Caco-2 (cell line): ENCODE results near the gene REPS1. TPM values are rescaled to one million over a fixed set of nuclear protein-coding genes. Genes with fewer than 3 reads are reported as not detected.

Source experiments
- BruUV-seq: library from RNA; stranded (reverse); fragments of 400-500 nt; replicated peaks from 2 replicates; lab custom pipeline; 2021; lab: Mats Ljungman, UMichigan
- CTCF ChIA-PET: fragments of 300-600 bp; sonication (Branson Sonifier 250); formaldehyde crosslinking; loops from one replicate; lab custom pipeline; 2022; ENCODE audit warnings: antibody characterized with exemption; lab: Charles Lee
- POLR2A ChIA-PET: fragments of 300-600 bp; sonication (Branson Sonifier 250); formaldehyde crosslinking; loops from one replicate; lab custom pipeline; 2022; ENCODE audit warnings: antibody characterized with exemption; lab: Charles Lee
- DNase-seq, 2 experiments: peaks; one replicate each; pipeline versions ENCODE4 v3.0.0 to v3.0.0-alpha.2; 2020 to 2022
- H3K27me3 ChIP-seq: replicated peaks from 2 replicates; pipeline ENCODE4 v1.6.0; 2011; ENCODE audit warnings: low read length; ENCODE audit not compliant: control insufficient read depth, insufficient read depth
- H3K36me3 ChIP-seq: 2 replicates; pipeline ENCODE4 v1.5.1; 2011; ENCODE audit warnings: low read length; ENCODE audit not compliant: control insufficient read depth, insufficient read depth
- H3K4me1 ChIP-seq: fragments of 250-450 bp; sonication (Bioruptor Pico); 2 replicates; pipeline ENCODE4 v1.5.1; 2020; ENCODE audit warnings: mild to moderate bottlenecking
- H3K4me3 ChIP-seq: 2 replicates; pipeline ENCODE4 v1.5.1; 2011; ENCODE audit warnings: low read depth, mild to moderate bottlenecking, control low read depth, low read length
- H3K9me3 ChIP-seq: fragments of 250-450 bp; sonication (Bioruptor Pico); 2 replicates; pipeline ENCODE4 v1.5.1; 2020; ENCODE audit warnings: mild to moderate bottlenecking, moderate library complexity
- H3K27ac Mint-ChIP-seq: one replicate; pipeline ENCODE4 v1.8.0; 2022; ENCODE audit warnings: mixed read lengths; ENCODE audit not compliant: unreplicated experiment
- H3K27me3 Mint-ChIP-seq: one replicate; pipeline ENCODE4 v1.8.0; 2022; ENCODE audit warnings: mixed read lengths; ENCODE audit not compliant: insufficient read depth, unreplicated experiment
- H3K36me3 Mint-ChIP-seq: one replicate; pipeline ENCODE4 v1.8.0; 2022; ENCODE audit warnings: mild to moderate bottlenecking, mixed read lengths; ENCODE audit not compliant: insufficient read depth, unreplicated experiment
- H3K4me1 Mint-ChIP-seq: one replicate; pipeline ENCODE4 v1.8.0; 2022; ENCODE audit warnings: low read depth, mixed read lengths; ENCODE audit not compliant: unreplicated experiment
- H3K4me3 Mint-ChIP-seq: one replicate; pipeline ENCODE4 v1.8.0; 2022; ENCODE audit warnings: mild to moderate bottlenecking, moderate library complexity, mixed read lengths; ENCODE audit not compliant: unreplicated experiment
- H3K9me3 Mint-ChIP-seq: one replicate; pipeline ENCODE4 v1.8.0; 2022; ENCODE audit warnings: mixed read lengths; ENCODE audit not compliant: unreplicated experiment
- intact Hi-C: fragments of 100-400 bp; cut with micrococcal nuclease; formaldehyde crosslinking; loops from one replicate; pipeline ENCODE4 v1.10.0; 2022; ENCODE audit not compliant: unreplicated experiment
- total RNA-seq: library from RNA; stranded (reverse); gene quantifications from 2 replicates; pipeline ENCODE4 v1.2.3, GENCODE V29; 2022
- TF ChIP-seq, protein P1 (sequence below), 2 experiments: fragments of 200-600 bp in 1 of 2; IDR thresholded peaks; 1 replicate in 1 of 2; 2 replicates in 1 of 2; pipeline versions ENCODE4 v1.5.1 to v1.8.0; 2011 to 2022; ENCODE audit warnings: antibody characterized with exemption in 1 of 2, control low read depth in 1 of 2, inconsistent platforms in 1 of 2, low read depth in 1 of 2, low read length in 1 of 2, mild to moderate bottlenecking in 1 of 2, moderate library complexity in 1 of 2; ENCODE audit not compliant: insufficient read depth in 1 of 2, severe bottlenecking in 1 of 2, unreplicated experiment in 1 of 2

The REPS1 gene
- total RNA-seq, 1 experiment from 2014 or later = 74.1 TPM

GRCh38 chr6:138963531-138963930 lies 24.5 kb downstream of the REPS1 start:
- BruUV-seq = no TSS peak
- no peaks in the 10 kb centered on the region; the same call in 1 of the 2 replicates for H3K36me3 ChIP-seq
- Mint-ChIP-seq H3K36me3 (no peaks in the 10 kb centered on the region), H3K27me3 (no peaks in the 10 kb centered on the region), H3K4me3 (no peak overlapping the region), H3K27ac (no peak overlapping the region), H3K9me3 (no peaks in the 10 kb centered on the region), H3K4me1 (no peaks in the 10 kb centered on the region)
- TF ChIP-seq, protein P1, sequence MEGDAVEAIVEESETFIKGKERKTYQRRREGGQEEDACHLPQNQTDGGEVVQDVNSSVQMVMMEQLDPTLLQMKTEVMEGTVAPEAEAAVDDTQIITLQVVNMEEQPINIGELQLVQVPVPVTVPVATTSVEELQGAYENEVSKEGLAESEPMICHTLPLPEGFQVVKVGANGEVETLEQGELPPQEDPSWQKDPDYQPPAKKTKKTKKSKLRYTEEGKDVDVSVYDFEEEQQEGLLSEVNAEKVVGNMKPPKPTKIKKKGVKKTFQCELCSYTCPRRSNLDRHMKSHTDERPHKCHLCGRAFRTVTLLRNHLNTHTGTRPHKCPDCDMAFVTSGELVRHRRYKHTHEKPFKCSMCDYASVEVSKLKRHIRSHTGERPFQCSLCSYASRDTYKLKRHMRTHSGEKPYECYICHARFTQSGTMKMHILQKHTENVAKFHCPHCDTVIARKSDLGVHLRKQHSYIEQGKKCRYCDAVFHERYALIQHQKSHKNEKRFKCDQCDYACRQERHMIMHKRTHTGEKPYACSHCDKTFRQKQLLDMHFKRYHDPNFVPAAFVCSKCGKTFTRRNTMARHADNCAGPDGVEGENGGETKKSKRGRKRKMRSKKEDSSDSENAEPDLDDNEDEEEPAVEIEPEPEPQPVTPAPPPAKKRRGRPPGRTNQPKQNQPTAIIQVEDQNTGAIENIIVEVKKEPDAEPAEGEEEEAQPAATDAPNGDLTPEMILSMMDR (IDR thresholded peaks at IDR 0.05; ENCODE audit: insufficient read depth in 1 of 2, low read depth in 1 of 2, low read length in 1 of 2, severe bottlenecking in 1 of 2, unreplicated experiment in 1 of 2) = no peak
- no peak overlapping the region for H3K4me3 ChIP-seq
- H3K4me1 ChIP-seq = peaks cover 8% of the 10 kb centered on the region; the same call in 1 of the 2 replicates
- no peaks in the 10 kb centered on the region for H3K9me3 ChIP-seq
- CTCF ChIA-PET = interaction anchor here (0.7 kb wide), 1 partner anchor 237 kb away, joined by 3 read pairs; no protein-coding TSS in a partner anchor
- H3K27me3 ChIP-seq = no peaks in the 10 kb centered on the region
- POLR2A ChIA-PET = no interaction called here
- no peak for DNase-seq
- intact Hi-C loops = no loop called here

DNA sequence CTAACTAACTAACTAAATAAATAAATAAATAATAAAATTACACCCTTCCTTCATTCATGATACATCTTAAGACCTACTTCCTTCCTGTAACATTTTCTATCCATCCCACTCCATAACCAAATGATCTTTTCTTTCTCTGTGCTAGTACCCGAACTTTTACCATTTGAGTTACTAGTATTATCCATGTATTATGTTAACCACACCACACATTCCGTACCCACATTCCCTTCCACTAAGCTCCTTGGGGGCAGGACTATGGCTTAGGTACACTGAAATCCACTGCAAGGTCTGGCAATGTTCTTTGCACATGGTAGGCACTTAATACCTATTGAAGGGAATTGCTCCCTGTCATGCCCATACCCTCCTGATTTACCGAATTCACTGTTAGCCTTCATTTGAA lies 24.9 kb downstream of the REPS1 start:
- CTCF ChIA-PET = no interaction called here
- no peak overlapping the region for H3K27ac Mint-ChIP-seq

GRCh38 chr6:138959521-138959920 lies 28.5 kb downstream of the REPS1 start:
- Histone ChIP-seq H3K9me3 (no peaks in the 10 kb centered on the region), H3K36me3 (no peaks in the 10 kb centered on the region; the same call in 1 of the 2 replicates), H3K27me3 (no peaks in the 10 kb centered on the region), H3K4me1 (peaks cover 21% of the 10 kb centered on the region), H3K4me3 (no peak overlapping the region)
- ChIA-PET POLR2A (interaction anchor here (0.6 kb wide), 1 partner anchor 495 kb away, joined by 3 read pairs; no protein-coding TSS in a partner anchor), CTCF (interaction anchor here (0.6 kb wide), 1 partner anchor 69 kb away, joined by 6 read pairs; no protein-coding TSS in a partner anchor)
- intact Hi-C loops = no loop called here
- no peak for DNase-seq
- BruUV-seq = no TSS peak
- no peak overlapping the region for H3K4me3 Mint-ChIP-seq
- H3K9me3 Mint-ChIP-seq = no peaks in the 10 kb centered on the region
- H3K4me1 Mint-ChIP-seq = peaks cover 25% of the 10 kb centered on the region
- H3K27ac Mint-ChIP-seq = no peak overlapping the region
- TF ChIP-seq, protein P1 (IDR thresholded peaks at IDR 0.05; ENCODE audit: insufficient read depth in 1 of 2, low read depth in 1 of 2, low read length in 1 of 2, severe bottlenecking in 1 of 2, unreplicated experiment in 1 of 2) = no peak
- no peaks in the 10 kb centered on the region for H3K27me3 Mint-ChIP-seq
- H3K36me3 Mint-ChIP-seq = no peaks in the 10 kb centered on the region

More for the DNA sequence above, 24.9 kb downstream of the REPS1 start:
- Mint-ChIP-seq H3K4me3 (no peak overlapping the region), H3K9me3 (no peaks in the 10 kb centered on the region), H3K27me3 (no peaks in the 10 kb centered on the region), H3K4me1 (peaks cover 1% of the 10 kb centered on the region), H3K36me3 (no peaks in the 10 kb centered on the region)
- TF ChIP-seq, protein P1 (IDR thresholded peaks at IDR 0.05; ENCODE audit: insufficient read depth in 1 of 2, low read depth in 1 of 2, low read length in 1 of 2, severe bottlenecking in 1 of 2, unreplicated experiment in 1 of 2) = no peak
- no peak overlapping the region for H3K4me3 ChIP-seq
- H3K9me3 ChIP-seq = no peaks in the 10 kb centered on the region
- DNase-seq = no peak
- POLR2A ChIA-PET = no interaction called here
- intact Hi-C loops = no loop called here
- no TSS peak for BruUV-seq
- no peaks in the 10 kb centered on the region for H3K27me3 ChIP-seq
- no peaks in the 10 kb centered on the region; the same call in 1 of the 2 replicates for H3K36me3 ChIP-seq
- H3K4me1 ChIP-seq = peaks cover 9% of the 10 kb centered on the region; the same call in 1 of the 2 replicates
